ENCODE measurements around the gene HNRNPAB.

The HNRNPAB gene
- total RNA-seq = 69.6 to 194 (median 86.2) reads per million in 4 experiments

DNA sequence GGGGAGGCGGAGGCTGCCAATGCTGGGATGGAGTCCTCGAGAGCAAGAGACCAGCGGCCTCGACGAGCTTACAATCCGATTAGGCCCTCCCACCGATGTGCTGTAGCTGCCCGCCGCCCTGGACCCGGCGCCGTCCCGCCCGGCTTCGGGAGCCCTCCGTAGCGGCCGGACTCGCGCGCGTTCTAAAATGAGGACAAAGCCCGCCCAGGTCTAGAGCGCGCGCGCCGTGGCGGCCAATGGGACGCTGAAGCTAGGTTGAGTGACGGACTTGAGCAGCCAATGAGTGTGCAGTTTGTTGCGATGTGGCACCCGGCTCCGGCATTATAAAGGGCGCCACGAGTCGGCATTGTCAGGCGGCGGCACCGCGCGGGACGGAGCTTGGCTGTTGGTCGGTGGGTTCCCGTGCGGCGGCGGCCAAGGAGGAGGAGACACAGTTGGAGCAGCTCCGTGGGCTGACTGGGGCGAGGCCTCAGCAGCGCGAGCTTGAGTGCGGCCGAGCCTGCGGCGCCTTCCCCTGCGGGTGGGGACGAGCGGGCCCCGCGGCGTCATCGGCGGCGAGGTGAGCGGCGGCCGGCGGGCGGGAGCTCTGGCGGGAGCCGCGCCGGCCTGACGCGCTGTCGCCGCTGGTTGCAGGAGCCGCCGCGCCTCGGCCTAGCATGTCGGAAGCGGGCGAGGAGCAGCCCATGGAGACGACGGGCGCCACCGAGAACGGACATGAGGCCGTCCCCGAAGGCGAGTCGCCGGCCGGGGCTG, at the start of gene HNRNPAB:
Gene HNRNPAB, plus strand, starts transcription at position 352 of the 753 bp plus-strand sequence. Its CDS starts 305 bp downstream, at position 657.
- DNase-seq = peak; percentile 95

DNA sequence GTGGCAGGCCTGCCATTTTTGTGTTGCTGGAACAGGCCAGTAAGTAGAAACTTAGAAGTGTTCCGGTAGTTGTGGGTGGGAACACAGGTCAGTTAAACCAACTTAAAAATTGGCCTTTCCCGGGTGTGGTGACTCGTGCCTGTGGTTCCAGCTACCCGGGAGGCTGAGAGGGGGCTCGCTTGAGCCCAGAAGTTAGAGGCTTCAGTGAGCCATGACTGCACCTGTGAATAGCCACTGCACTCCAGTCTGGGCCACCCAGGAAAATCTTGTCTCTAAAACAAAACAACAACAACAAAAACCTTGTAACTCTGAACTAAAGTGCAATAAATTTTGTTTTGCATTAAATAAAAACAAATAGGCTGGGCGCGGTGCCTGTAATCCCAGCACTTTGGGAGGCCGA, 49.3 kb upstream of the HNRNPAB start:
- no peak for DNase-seq

DNA sequence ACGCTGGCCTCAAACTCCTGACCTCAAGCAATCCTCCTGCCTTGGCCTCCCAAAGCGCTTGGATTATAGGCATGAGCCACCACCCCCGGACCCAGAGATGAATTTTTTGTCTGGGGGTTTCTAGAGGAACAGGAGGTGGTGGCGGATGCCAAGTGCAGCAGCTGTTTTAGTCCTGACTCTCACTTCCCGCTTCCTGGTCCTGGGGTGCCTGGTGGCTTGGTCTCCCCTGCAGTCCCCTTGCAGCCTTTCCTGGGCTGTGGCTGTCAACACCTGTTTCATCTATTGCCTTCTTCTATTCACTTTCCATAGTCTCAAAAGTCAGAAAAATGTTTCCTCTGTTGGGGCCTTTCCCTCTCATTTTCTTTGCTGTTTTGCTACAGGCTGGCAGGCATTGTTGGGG, 44.2 kb upstream of the HNRNPAB start:
- no peak for DNase-seq

DNA sequence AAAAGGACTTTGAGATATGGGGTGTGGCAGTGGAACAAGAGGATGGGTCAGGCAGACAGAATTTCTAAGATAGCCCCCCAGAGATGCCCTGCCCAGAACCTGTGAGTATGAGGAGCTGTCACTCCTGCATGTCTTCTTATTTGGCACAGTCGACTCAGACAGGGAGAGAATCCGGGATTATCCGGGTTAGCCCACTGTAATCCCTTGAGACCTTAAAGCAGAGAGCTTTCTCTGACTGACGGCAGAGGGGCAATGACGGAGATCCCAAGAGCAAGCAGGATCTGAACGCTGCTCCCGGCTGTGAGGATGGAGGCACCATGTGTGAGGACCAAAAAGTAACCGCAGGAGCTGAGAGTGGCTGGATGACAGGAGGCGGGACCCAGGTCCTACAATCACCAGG, 41.9 kb upstream of the HNRNPAB start:
- DNase-seq = no peak

DNA sequence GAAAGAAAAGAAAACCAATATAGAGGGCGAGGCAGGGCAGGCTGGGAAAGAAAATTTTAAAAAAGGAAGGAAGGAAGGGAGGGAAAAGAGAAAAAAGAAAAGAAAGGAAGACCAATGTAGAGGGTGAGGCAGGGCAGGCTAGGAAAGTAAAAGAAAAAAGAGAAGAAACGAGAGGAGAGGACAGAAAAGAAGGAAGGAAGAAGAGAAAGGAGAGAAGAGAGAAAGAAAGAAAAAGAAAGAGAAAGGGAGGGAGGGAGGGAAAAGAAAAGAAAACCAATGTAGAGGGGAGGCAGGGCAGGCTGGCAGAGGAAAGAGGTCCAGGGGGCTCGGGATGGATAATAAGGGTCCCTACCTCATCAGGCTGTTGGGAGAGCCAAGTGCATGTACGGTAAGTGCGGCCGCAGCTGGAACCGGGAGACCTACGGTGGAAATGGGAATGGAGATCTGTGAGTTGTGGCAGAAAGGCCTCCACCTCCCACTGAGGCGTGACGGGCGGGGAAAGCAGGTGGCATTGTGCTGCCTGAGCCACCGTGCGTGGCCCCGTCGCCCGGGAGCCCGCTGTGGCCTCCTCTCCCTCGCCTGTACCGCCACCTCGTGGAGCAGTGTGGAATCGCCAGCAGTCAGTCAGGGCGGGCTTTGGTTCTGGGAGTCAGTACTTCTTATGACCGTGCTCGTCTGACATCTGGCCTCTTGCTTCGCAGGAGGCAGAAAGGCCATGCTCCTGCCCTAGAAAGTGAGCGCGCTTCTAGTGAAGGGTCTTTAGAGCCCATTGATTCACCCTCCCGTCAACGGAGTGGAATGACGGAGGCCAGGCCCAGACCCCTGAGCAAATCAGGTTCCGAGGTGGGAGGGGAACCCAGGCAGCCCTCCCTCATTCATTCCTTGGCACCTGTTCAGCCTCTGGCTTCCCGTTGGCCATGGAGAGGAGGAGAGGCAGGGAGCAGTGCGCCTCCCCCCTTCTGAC, 40.3 kb upstream of the HNRNPAB start:
- peak; percentile 91 for DNase-seq

DNA sequence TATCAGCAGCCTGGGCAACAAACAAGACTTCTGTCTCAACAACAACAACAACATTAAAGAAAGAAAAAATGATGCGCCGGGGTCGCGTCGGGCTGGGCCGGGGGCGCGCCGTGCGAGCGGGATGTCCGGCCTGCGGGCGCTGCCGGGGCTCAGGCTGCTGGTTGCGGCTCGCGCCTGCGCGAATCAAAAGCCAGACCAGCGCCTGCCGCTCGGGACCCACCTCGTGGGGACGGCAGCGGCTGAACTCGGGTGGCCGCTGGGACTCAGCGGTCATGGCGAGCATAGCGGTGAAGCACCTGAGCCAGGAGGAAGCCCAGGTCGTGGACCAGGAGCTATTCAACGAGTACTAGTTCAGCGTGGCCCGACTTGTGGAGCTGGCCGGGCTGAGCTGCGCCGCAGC, 38.8 kb upstream of the HNRNPAB start:
- DNase-seq = no peak

DNA sequence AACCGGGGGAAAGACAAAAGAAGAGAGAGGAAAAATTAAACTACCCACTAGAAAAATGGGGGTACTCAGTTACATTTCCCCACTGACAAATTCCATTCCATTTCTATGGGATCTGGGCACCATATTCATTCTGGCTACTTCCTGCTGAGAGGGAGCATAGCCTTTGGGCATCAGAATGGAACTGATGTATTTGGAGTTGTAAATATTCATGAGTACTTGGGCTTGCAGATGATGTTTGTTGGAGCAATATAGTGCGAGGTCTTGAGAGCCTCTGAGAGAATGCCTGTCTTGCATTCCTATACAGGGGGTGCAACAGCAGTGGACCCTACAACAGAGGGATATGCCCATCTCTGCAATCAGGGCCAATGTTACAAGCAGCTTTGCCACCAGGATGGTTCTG, 33.9 kb upstream of the HNRNPAB start:
- DNase-seq = no peak

DNA sequence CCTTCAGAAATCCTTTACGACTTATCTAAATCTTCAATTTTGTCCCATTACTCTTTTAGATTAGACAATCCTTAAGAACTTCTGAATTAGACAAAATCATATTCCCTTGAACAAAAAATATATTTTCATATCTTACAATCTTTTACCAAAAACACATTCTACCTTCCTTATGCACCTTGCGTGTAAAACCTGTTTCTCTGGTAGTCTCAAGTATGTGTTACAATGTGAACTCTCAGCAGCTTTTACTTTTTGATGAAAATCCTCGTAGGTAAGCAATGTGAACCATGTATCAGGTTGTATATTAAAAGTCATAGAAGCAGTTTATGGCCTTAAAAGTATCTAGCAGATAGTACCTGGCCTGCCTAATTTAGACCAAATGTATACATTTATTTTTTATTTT, 29.9 kb upstream of the HNRNPAB start:
- no peak for DNase-seq

DNA sequence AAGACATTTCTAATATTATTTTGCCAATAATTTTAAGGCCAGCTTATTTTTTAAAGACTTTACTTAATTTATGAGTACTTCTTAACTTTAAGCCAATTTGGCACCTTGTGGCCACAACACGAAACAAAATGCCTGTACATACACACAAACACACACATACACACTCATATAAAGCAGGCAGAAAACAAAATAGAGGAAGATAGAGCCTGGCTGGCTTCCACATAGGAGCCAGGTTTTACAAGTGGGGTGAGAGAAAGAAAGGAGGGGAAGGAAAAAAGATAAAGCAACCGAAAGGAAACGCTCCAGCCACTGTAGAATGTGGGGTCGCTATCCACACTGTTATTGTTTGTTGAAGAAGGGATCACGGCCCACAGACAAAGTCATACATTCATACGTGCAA, 27.5 kb upstream of the HNRNPAB start:
- no peak for DNase-seq

DNA sequence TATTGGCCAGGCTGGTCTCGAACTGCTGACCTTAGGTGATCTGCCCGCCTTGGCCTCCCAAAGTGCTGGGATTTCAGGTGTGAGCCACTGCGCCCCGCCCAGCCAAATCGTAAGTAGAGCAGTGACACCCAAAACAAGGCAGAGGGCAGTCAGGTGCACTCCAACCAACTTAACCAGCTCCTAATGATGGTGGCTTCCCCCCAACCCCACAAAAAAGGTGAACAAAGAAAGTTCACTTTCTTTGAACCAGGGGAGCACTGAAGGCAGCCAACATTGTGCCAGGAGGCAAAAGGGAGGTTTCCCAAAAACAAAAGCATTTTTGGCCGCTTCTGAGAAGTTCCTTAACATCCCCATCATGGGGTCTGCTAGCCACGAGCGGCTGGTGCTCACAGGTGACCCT, 26.8 kb upstream of the HNRNPAB start:
- DNase-seq = no peak

DNA sequence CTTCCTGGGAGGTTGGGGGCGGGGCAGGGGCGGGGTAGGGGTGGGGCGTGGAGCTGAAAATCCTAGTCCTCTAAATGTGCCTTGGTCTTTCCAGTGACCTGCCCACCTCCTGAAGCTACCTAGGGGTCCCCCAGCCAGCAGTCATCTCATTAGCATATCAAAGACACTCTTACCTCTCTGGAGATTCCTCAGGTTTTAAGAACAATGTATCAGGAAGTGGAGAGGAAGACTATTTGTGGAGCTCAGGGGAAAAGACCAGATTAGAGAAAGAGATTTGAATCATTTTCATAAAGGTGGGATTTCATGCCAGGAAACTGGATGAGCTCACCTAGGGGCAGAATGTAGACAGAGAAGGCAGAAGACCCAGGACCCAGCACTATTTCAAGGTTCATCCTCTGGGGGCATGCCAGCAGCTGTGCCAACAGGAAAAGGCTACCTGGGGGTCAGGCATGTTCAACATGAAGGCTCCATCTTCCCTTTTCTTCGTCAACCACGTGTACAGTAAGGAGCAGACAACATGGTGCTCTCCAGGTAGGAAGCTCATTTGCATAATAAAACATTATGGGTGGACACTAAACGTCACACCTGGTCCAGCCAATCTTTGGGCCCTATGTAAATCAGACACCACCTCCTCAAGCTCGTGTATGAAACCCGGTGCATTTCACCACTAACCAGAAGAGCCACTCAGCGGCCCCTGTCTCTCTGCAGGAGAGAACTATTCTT, 24.0 kb upstream of the HNRNPAB start:
- DNase-seq = no peak

DNA sequence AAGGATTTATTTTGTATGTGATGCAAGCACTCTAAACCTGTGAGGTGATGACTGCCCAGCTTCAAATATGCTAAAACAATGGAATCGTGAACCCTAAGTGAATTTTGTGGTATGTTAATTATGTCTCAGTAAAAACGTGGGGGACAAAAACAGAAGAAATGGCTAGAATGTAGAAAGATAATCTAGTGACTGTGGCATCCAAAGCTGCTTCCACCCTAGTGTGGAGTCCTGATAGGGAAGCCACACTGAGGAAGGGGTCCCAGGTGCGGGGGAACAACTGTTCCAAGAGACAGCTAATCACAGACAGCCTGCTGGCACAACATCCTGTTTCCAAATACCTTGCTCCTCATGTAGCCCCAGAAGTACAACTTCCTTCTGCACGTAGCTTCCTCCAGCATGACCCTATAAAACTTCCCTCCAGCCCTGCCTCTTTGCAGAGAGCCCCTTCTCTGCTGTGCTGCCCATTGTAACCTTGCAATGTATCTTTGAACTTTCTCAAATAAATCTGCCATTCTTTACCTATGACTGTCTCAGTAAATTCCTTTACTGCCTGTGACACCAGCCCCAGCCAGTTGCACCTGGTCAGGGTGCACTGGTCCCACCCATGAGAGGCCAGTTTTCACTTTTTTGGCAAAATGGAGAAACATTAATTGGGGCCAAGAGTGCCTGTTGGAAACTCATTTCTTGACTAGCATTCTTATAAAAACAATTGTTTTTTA, 22.0 kb upstream of the HNRNPAB start:
- DNase-seq = no peak

DNA sequence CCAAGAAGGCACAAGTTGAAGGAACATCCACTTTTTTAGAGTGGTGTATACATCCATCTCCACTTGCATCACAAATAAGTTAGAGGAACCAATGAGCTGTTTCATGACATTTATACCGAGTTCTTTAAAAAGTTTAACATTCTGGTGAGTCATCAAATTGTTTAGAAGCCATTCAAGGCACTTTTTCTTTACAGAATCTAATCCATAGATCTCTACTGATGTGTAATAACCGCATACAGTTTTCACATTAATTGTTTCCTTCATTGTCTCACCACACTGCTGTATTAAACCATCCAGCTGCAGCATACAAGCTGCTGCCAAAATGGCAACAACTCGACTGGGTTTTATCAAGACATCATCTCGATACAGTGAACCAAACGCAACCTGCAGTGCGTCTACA, 17.9 kb upstream of the HNRNPAB start:
- DNase-seq = no peak

DNA sequence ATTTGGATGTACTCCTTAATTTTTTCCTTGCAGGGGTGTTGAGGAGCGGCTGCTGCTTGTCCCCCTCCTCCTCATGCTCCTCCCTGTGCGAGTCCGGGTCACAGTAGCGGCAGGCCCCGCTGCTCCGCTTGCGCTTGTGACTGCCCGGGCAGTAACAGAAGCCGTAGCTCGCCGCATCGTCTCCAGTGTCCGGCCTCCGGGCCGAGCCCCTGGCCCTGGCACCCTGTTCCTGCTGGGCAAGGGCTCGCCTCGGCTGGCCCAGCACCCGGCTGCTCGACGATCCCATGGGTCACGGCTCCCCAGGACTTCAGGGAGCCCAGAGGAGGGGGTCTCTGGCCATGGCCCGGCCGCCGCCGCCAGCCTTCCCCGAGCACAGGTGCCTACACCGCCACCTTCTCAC, 17.3 kb upstream of the HNRNPAB start, which contains the start of gene GMCL2:
Gene GMCL2, minus strand, starts transcription at position 358 of the 400 bp plus-strand sequence. Its CDS starts 72 bp downstream, at position 286.
- no peak for DNase-seq

DNA sequence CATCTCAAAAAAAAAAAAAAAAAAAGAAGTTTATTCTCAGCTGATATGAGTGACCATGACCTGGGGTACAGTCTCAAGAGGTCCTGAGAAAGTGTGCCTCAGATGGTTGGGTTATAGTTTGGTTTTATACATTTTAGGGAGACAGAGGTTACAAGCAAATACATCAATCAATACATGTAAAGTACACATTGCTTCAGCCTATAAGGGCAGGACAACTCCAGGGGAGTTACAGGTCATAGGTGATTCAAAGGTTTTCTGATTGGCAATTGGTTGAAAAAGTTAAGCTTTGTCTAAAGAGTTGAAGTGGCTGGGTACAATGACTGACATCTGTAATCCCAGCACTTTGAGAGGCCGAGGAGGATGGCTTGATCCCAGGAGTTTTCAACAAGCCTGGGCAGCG, 14.9 kb upstream of the HNRNPAB start:
- DNase-seq = no peak

DNA sequence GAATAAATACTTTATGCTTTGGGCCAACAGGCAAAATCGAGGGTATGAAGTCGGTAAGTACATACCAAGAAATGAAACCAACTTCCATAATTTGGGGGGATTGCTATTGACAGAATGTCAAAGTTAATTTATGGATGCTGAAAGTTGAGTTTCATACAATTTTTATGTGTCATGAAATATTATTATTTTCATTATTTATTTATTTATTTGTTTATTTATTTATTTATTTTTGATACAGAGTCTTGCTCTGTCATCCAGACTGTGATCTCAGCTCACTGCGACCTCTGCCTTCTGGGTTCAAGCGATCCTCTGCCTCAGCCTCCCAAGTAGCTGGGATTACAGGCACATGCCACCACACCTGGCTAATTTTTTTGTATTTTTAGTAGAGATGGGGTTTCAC, 12.7 kb upstream of the HNRNPAB start:
- no peak for DNase-seq

DNA sequence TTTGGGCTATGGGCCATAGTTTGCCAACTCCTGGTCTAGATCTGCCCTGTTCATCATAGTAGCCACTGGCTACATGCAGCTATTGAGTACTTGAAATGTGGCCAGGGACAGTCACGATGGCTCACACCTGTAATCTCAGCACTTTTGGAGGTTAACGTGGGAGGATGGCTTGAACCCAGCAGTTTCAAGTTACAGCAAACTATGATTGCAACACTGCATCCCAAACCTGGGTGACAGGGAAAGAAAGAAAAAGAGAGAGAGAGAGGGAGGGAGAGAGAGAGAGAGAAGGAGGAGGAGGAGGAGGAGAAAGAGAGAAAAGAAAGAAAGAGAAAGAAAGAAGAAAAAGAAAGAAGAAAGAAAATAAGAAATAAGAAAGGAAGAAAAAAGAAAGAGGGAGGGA, 12.1 kb upstream of the HNRNPAB start:
- no peak for DNase-seq

DNA sequence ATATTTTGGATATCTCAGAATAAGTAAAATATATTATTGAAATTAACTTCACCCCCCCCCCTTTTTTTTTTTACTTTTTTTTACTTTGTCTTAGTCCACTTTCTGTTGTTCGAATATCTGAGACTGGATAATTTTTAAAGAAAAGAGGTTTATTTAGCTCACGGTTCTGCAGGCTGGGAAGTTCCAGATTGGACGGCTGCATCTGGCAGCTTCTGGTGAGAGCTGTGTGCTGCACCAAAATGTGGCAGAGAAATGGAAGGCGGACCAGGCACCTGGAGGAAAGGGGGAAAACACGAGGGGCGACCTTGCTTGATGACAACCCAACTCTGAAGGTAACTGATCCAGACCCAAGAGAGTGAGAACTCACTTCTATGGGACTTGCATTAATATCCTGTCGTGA, 11.5 kb upstream of the HNRNPAB start:
- no peak for DNase-seq

DNA sequence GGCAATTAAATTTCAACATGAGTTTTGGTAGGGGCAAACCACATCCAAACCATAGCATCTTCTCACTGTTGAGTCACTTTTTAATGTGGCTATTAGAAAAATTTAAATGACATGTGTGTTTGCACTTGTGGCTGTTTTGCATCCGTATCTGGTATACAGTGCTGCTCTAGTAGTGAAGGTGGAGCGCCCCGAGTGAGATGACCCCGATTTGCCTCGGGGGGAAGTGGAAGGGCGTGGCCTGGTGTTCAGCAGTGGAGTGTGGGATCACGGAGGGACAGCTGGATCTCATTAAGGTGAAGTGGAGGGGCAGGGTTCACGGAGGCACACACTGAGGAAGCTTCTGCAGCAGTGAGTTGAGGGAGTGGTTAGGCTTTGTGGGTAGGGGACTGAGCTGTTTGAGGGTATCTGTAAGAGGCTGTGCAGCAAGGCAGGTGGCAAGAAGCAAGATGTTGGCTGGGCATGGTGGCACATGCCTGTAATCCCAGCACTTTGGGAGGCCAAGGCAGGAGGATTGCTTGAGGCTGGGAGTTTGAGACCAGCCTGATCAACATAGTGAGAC, 11.0 kb upstream of the HNRNPAB start:
- no peak for DNase-seq

DNA sequence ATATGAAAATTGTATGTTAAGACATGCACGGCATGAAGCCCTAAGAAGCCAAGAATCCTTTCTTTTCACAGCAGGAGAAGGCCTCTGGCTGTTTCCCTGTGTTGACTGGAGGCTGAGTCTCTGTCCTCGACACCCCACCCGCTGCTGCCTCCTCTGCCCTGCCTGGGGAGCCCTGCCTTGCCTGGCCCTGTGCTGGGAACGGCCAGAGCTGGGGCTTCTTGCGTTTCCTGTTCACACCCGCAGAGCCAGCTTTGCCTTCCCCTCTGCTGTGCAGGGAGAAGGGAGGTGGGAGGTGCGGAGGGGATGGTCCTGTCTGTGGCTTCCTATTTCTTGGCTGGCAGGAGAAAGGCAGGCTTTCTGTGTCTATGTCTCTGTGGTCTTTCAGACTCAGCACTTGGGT, 10.3 kb upstream of the HNRNPAB start:
- DNase-seq = no peak

DNA sequence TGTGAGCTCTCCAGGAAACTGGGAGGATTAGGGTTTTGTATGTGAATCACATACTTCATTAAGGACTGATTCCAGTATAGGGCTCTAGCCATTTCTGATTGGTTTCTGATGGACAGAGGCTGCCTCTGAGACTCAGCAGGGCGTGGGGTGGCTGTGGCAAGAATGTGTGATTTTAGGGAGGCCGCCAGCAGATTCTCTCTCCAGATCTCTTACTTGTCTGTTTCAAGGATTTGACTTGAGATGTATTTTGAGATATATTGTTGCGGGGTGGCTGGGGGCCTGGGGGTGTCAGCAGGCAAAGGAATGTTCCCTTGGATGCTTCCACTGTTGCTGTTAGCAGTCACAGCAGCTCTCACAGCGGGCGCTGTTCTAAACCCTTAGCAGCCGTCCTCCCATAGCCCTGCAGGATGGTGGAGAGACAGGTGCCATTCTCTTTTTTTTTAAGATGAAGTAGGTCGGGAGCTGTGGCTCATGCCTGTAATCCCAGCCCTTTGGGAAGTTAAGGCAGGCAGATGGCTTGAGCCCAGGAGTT, 8.0 kb upstream of the HNRNPAB start:
- no peak for DNase-seq

DNA sequence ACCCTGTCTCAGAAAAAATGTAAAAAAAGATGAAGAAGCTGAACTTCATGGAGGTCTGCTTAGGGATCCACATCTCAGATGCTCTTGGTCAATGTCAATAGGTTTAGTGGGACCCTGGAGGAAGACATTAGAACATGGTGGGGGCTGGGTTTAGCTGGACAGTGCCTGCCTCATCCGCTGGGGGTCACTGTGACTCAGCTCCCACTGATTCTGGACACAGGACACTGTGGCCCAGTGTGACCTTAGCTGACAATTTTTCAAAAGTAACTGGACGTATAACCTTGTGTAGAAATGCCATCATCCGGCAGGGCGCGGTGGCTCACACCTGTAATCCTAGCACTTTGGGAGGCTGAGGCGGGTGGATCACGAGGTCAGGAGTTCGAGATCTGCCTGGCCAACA, 7.3 kb upstream of the HNRNPAB start:
- no peak for DNase-seq
